GM21367 (cell line): ENCODE data around the gene PTPRCAP.
A peak's percentile ranks its signal among the peaks of the same experiment; 100 is the strongest.
"Not testable (repeated sequence)": the region's sequence is repeated elsewhere in the genome, so short reads cannot be mapped to it uniquely, and the experiment has no call there.

ENCODE experiments used
- ATAC-seq: cut with Tn5 transposase; IDR thresholded peaks from one replicate; pipeline ENCODE4 v1.9.1; 2021; ENCODE audit not compliant: unreplicated experiment

PTPRCAP gene

GRCh38 chr11:67437082-67437808 lies at the start of gene PTPRCAP:
TSS of gene PTPRCAP (minus strand) at chr11:67437682. CDS start at chr11:67437619, 63 bp downstream.
- ATAC-seq = no peak

GRCh38 chr11:67486481-67487195 lies 49.2 kb upstream of the PTPRCAP start:
- no peak for ATAC-seq

DNA sequence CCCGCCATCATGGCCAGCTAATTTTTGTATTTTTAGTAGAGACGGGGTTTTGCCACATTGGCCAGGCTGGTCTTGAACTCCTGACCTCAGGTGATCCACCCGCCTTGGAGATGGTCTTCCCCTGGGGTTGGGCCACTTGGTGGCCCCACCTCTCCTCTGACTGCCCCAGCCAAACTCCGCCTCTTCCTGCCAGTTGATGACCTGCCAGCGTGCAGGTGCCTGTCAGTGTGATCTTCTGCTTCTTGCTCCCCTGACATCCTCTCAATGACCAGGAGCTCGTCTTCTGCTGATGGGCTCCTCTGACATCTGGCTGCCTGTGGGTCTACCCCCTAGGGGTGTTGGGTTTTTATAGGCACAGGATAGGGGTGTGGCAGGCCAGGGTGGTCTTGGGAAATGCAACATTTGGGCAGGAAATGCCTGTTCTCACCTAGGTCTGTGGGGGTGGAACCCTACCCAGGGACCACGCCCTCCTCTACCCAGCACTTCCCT lies 48.4 kb upstream of the PTPRCAP start:
- ATAC-seq = not testable (repeated sequence)

GRCh38 chr11:67484847-67485311 lies 47.4 kb upstream of the PTPRCAP start:
- peak; percentile 22 for ATAC-seq

- no peak for ATAC-seq
These were observed 46.6 kb upstream of the PTPRCAP start for GRCh38 chr11:67483831-67484665.

GRCh38 chr11:67482827-67483798 lies 45.6 kb upstream of the PTPRCAP start, which contains the start of gene AIP:
TSS of gene AIP (plus strand) at chr11:67483026. CDS start at chr11:67483159, 133 bp downstream.
- peak; percentile 48 for ATAC-seq

- ATAC-seq = no peak
These were observed 44.9 kb upstream of the PTPRCAP start for GRCh38 chr11:67482275-67482826.

GRCh38 chr11:67477344-67478050 lies 40.0 kb upstream of the PTPRCAP start:
- not testable (repeated sequence) for ATAC-seq

GRCh38 chr11:67476692-67477091 lies 39.2 kb upstream of the PTPRCAP start:
- not testable (repeated sequence) for ATAC-seq

DNA sequence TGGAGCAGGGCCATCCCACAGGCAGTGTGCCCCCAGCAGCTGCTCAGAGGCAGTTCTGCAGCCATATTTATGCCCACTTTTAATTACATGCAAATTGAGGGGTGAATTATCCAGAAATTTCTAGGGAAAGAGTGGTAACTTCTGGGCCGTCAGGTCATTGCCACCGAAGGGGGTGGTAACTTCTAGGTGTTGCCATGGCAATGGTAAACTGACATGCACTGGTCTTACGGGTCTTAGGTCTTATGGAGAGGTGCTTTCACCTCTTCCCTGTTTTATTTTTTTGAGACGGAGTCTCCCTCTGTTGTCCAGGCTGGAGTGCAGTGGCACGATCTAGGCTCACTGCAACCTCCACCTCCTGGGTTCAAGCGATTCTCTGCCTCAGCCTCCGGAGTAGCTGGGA lies 35.4 kb upstream of the PTPRCAP start:
- no peak for ATAC-seq

- ATAC-seq = no peak
These were observed 33.0 kb upstream of the PTPRCAP start for GRCh38 chr11:67470337-67471002.

DNA sequence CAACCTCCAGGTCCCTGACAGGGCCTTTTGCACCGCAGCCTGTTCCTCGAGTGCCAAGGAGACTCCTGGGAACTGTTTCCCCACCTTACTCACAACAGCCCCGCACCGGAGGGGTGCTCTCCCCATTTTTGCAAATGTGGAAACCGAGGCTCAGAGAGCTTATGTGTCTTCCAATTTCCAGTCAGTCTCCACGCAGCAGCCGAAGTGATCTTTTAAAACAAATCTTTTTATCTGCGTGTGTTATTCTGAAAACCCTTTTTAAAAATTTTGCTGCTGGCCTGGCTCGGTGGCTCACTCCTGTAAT lies 32.0 kb upstream of the PTPRCAP start:
- ATAC-seq = no peak

DNA sequence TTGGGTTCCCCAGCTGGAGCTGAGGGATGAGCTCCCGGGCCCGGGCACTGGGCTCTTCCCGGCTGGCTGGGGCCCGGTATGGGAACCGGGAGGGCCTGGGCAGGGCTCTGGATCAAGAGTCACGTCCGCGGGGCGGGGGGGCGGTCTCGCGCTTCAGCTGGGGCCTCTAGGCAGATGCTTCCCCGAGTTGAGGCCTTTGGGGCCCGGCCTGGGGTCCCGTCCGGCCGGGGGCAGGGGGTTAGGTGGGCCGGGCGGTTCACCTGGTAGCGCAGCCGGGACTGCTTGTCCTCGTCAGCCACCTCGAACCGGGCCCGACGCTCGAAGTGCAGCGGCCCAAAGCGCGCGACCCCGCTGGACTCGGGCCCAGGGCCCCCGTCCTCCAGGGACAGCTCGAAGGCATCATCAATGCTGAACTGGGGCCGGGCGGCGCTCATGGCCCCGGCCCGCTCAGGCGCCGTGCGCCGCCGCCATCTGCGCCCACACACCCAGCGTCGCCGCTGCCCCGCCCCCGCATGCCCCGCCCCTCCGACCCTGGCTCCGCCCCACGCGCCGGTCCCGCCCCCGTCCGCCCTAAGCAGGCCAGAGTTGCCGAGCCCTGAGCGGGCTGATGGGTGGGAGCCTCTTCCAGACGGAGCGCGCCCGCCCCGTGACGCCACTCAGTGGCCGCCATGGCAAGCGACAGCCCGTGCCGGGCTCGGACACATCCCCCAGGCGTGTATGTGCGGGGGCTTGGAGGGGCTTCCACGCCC lies 31.5 kb upstream of the PTPRCAP start, which contains the start of gene TMEM134:
Gene TMEM134, minus strand, starts transcription at position 493 of the 749 bp plus-strand sequence. Its CDS starts 59 bp downstream, at position 434.
- ATAC-seq = peak; percentile 43

GRCh38 chr11:67468456-67468758 lies 30.9 kb upstream of the PTPRCAP start:
- no peak for ATAC-seq

DNA sequence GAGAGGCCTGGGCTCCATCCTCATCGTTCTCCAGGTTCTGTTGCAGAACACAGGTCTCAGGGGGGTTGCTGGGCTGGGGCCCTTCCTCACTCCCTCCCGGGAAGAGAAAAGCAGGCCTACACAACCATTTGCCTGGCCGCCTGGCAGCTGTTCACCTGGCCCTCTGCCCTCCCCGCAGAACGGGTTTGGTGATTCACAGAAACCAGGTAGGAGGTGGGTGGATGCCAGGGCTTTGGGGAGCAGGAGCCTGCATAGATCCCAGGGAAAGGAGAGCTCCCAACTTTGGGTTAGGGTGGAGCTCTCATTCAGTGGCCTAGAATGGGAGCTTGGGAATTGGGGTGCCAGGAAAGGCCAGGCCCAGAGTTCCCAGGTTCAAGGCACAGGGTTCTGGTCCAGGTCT lies 30.6 kb upstream of the PTPRCAP start:
- ATAC-seq = no peak

DNA sequence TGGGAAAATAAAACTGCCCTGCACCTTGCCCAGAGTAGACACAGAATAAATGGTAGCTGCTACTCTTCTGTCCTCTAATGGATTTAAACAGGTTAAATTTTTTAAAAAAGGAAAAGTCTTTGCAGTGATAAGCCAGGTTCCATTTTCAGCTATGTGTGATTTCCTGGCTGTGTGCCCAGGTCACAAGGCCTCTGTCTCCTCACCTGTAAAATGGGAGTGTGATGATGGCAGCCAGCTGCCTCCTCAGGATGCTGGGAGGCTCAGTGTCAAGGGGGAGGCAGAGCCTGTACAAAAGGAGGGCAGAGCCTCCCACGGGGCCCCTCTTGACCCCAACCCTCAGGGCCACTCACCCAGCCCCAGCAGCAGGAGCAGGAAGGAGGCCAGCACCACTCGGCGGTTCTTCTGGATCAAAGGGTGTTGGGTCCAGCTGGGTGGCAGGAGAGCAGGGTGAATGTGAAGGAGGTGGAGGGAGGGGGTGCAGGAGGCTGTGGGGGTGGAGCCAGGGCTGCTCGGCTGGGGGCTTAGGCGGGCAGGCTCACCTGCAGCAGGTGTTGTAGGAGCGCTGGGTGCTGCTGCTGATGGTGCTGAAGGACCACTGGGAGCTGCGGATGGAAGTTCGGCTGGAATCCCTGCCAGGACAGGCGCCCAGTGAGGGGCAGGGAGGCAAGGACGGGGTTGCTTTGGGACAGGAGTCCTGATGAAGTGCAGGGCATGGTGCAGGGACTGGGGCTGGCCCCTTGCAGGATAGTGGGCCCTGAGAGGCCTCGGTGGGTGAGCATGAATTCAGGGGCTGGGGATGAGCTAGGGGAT lies 29.7 kb upstream of the PTPRCAP start:
- no peak for ATAC-seq

DNA sequence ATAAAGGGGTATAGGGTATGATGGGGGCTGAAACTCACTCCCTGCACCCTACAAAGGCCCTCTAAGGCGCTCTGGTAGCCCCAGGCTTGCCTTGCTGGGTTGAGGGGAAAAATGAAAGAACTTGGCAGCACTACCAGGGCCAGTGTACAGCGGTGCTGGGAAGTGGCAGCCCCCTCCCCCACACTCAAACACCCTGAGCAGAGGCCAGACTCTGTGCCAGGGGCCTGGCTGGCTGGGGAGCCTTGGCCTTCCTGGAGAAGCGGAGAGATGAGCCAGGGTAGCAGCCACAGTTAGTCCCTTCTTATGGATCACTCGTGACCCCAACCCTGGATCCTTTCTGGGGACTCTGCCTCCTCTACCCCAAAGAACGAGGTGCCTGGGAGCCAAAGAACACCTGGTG lies 28.9 kb upstream of the PTPRCAP start:
- no peak for ATAC-seq
